ENCODE results near the gene FIG4. TPM values are rescaled to one million over a fixed set of nuclear protein-coding genes. Genes with fewer than 3 reads are reported as not detected.

The FIG4 gene
- total RNA-seq, 1 experiment from 2014 or later, result 5.7 TPM

DNA sequence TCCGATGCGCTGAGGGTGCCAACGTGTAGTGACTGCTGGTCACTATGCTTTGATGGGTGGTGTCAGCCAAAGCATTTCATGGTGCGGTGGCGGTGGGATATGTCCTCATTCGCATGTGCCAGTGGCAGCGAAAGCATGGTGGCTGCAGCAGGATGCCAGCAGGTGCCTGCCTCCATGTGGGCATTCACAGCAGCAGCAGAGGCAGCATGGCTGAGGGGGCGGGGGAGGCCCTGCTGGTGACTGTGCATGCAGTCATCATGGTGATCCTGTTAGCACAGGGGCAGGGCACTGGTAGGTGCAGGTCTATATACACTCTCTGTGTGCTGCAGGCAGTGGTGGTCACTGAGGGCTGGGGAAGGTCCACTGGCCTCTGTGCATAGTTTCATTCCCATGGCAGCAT is 22.0 kb downstream of the FIG4 start:
- Histone ChIP-seq H3K27ac (ENCODE audit: low read length) (no peak overlapping the region), H3K4me3 (ENCODE audit: low read length) (no peak overlapping the region), H2AFZ (ENCODE audit: low read length) (no peak overlapping the region), H3K9me2 (replicated peaks; ENCODE audit: low read length) (no peaks in the 10 kb centered on the region), H4K20me1 (ENCODE audit: low read length) (no peaks in the 10 kb centered on the region), H3F3A (ENCODE audit: low read length, unreplicated experiment) (no peaks in the 10 kb centered on the region), H3K36me3 (ENCODE audit: low read depth, low read length) (no peaks in the 10 kb centered on the region), H3K9ac (ENCODE audit: low read length) (no peak overlapping the region), H3K79me2 (ENCODE audit: low read length) (no peaks in the 10 kb centered on the region), H3K27me3 (ENCODE audit: low read length) (no peaks in the 10 kb centered on the region), H3K9me3 (ENCODE audit: low read length) (no peaks in the 10 kb centered on the region), H3K4me2 (ENCODE audit: low read length) (no peak overlapping the region), H3K4me1 (ENCODE audit: insufficient read depth, low read length) (peaks cover 12% of the 10 kb centered on the region; the same call in 1 of the 2 replicates)
- TF ChIP-seq EZH2 (IDR thresholded peaks at IDR 0.05; ENCODE audit: low read length, unreplicated experiment) (no peak), EZH2phosphoT487 (IDR thresholded peaks at IDR 0.05; ENCODE audit: borderline replicate concordance, low read length) (no peak)
- TF ChIP-seq, protein P1, sequence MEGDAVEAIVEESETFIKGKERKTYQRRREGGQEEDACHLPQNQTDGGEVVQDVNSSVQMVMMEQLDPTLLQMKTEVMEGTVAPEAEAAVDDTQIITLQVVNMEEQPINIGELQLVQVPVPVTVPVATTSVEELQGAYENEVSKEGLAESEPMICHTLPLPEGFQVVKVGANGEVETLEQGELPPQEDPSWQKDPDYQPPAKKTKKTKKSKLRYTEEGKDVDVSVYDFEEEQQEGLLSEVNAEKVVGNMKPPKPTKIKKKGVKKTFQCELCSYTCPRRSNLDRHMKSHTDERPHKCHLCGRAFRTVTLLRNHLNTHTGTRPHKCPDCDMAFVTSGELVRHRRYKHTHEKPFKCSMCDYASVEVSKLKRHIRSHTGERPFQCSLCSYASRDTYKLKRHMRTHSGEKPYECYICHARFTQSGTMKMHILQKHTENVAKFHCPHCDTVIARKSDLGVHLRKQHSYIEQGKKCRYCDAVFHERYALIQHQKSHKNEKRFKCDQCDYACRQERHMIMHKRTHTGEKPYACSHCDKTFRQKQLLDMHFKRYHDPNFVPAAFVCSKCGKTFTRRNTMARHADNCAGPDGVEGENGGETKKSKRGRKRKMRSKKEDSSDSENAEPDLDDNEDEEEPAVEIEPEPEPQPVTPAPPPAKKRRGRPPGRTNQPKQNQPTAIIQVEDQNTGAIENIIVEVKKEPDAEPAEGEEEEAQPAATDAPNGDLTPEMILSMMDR (conservative IDR thresholded peaks at IDR 0.05; ENCODE audit: low read depth, low read length), result no peak
- ATAC-seq (peak; percentile 77), DNase-seq (peak; percentile 51)
- ChIA-PET CTCF (no interaction called here), POLR2A (ENCODE audit: unreplicated experiment) (no interaction called here)
- BruUV-seq (replicated peaks), result no TSS peak
- intact Hi-C loops (cut with micrococcal nuclease), result no loop called here

DNA sequence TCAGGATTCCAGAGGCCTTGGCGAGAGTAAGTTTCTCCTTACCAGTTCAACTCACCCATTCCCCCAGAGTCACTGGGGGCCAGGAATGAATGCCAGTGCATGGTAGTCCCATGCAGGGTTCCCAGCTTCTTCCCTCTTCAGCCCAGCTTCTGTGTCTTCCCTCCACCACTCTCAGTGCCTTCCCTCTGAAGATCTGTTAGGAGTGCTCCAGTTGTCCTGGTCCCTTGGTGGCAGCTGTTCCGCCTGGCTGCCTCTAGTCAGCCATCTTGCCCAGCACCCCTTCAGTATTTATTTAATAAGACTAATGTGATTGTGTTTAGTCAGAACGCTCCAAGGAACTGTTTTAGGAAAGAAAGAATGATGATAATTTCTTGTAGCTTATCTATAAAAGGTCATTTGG is 23.1 kb downstream of the FIG4 start:
- no peak overlapping the region for H3K27ac ChIP-seq (ENCODE audit: low read length)
- H3K9ac ChIP-seq (ENCODE audit: low read length), result no peak overlapping the region
- H3K4me3 ChIP-seq (ENCODE audit: low read length), result no peak overlapping the region
- H3K9me3 ChIP-seq (ENCODE audit: low read length), result no peaks in the 10 kb centered on the region
- ChIA-PET CTCF (no interaction called here), POLR2A (ENCODE audit: unreplicated experiment) (no interaction called here)
- no TSS peak for BruUV-seq (replicated peaks)
- no peak overlapping the region for H2AFZ ChIP-seq (ENCODE audit: low read length)
- no peaks in the 10 kb centered on the region for H3K36me3 ChIP-seq (ENCODE audit: low read depth, low read length)
- no peak for TF ChIP-seq EZH2phosphoT487 (IDR thresholded peaks at IDR 0.05; ENCODE audit: borderline replicate concordance, low read length)
- TF ChIP-seq EZH2 (IDR thresholded peaks at IDR 0.05; ENCODE audit: low read length, unreplicated experiment), result no peak
- TF ChIP-seq, protein P1 (conservative IDR thresholded peaks at IDR 0.05; ENCODE audit: low read depth, low read length), result no peak
- H3K4me1 ChIP-seq (ENCODE audit: insufficient read depth, low read length), result peaks cover 12% of the 10 kb centered on the region; the same call in 1 of the 2 replicates
- no peaks in the 10 kb centered on the region for H3K27me3 ChIP-seq (ENCODE audit: low read length)
- ATAC-seq, result no peak
- no peaks in the 10 kb centered on the region for H3F3A ChIP-seq (ENCODE audit: low read length, unreplicated experiment)
- H4K20me1 ChIP-seq (ENCODE audit: low read length), result no peaks in the 10 kb centered on the region
- DNase-seq, result no peak
- intact Hi-C loops (cut with micrococcal nuclease), result no loop called here
- no peaks in the 10 kb centered on the region for H3K79me2 ChIP-seq (ENCODE audit: low read length)
- H3K9me2 ChIP-seq (replicated peaks; ENCODE audit: low read length), result no peaks in the 10 kb centered on the region
- H3K4me2 ChIP-seq (ENCODE audit: low read length), result no peak overlapping the region

DNA sequence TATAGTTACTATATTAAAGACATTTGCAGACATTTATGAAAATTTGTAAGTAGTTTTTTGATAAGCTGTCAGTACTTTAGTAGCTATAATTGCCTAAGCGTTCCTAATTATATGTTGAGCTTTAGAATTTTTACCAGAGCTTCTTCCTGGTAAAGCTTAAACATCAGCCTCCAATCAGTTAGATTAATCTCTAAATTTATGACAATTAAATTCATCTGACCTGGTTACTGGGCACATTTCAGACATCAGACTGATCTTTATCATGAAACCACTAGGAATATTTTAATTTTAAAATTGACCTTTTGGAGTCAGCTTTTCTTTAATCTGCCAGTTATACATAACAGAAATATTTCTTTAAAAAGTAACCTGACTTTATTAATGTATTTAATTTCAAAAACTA is 23.5 kb downstream of the FIG4 start:
- Histone ChIP-seq H3K79me2 (ENCODE audit: low read length) (no peaks in the 10 kb centered on the region), H3K4me3 (ENCODE audit: low read length) (no peak overlapping the region), H3K9me3 (ENCODE audit: low read length) (no peaks in the 10 kb centered on the region), H2AFZ (ENCODE audit: low read length) (no peak overlapping the region), H3K36me3 (ENCODE audit: low read depth, low read length) (no peaks in the 10 kb centered on the region), H3K9ac (ENCODE audit: low read length) (no peak overlapping the region), H3F3A (ENCODE audit: low read length, unreplicated experiment) (no peaks in the 10 kb centered on the region), H3K27ac (ENCODE audit: low read length) (no peak overlapping the region), H3K4me2 (ENCODE audit: low read length) (no peak overlapping the region), H3K27me3 (ENCODE audit: low read length) (no peaks in the 10 kb centered on the region), H3K4me1 (ENCODE audit: insufficient read depth, low read length) (peaks cover 12% of the 10 kb centered on the region; the same call in 1 of the 2 replicates), H3K9me2 (replicated peaks; ENCODE audit: low read length) (no peaks in the 10 kb centered on the region), H4K20me1 (ENCODE audit: low read length) (no peaks in the 10 kb centered on the region)
- ChIA-PET CTCF (no interaction called here), POLR2A (ENCODE audit: unreplicated experiment) (no interaction called here)
- no peak for TF ChIP-seq EZH2phosphoT487 (IDR thresholded peaks at IDR 0.05; ENCODE audit: borderline replicate concordance, low read length)
- TF ChIP-seq, protein P1 (conservative IDR thresholded peaks at IDR 0.05; ENCODE audit: low read depth, low read length), result no peak
- no peak for TF ChIP-seq EZH2 (IDR thresholded peaks at IDR 0.05; ENCODE audit: low read length, unreplicated experiment)
- ATAC-seq (no peak), DNase-seq (no peak)
- intact Hi-C loops (cut with micrococcal nuclease), result no loop called here
- no TSS peak for BruUV-seq (replicated peaks)

Data from PC-3 (cell line).